SK-N-SH (cell line): Measurements from ENCODE around the gene PLD4. TPM values are rescaled to one million over a fixed set of nuclear protein-coding genes. Genes with fewer than 3 reads are reported as not detected.

Experiments
- CTCF ChIA-PET: fragments of 300-600, 350-600 bp; formaldehyde crosslinking; extraction: SDS; loops from one replicate; lab custom pipeline; 2021; lab: Yijun Ruan, JAX
- POLR2A ChIA-PET: fragments of 350-600 bp; sonication (Branson Sonifier 250); formaldehyde crosslinking; extraction: SDS; loops from one replicate; lab custom pipeline; 2020; ENCODE audit warnings: antibody characterized with exemption, inconsistent platforms; lab: Yijun Ruan, JAX
- DNase-seq: peaks from one replicate; pipeline ENCODE4 v3.0.0; 2012
- H2AFZ ChIP-seq: fragments of 200-600 bp; sonication (generic); 2 replicates; pipeline ENCODE4 v1.8.1; 2016; ENCODE audit warnings: antibody characterized with exemption, mild to moderate bottlenecking, low read depth
- H3F3A ChIP-seq: fragments of 200-600 bp; sonication (generic); replicated peaks from 2 replicates; pipeline ENCODE3; 2016; ENCODE audit warnings: antibody characterized with exemption, mild to moderate bottlenecking; ENCODE audit not compliant: insufficient read depth
- H3K27ac ChIP-seq, 2 experiments: fragments of 200-500 bp in 1 of 2; fragments of 200-600 bp in 1 of 2; sonication (Bioruptor generic) in 1 of 2; sonication (generic), shearing (Covaris generic) in 1 of 2; 2 replicates each; pipeline versions ENCODE4 v1.5.1 to v1.6.1; 2014 to 2016; ENCODE audit warnings: low read depth in 2 of 2, inconsistent platforms in 1 of 2, low read length in 1 of 2, mild to moderate bottlenecking in 1 of 2, mixed read lengths in 1 of 2
- H3K27me3 ChIP-seq: fragments of 200-600 bp; sonication (generic), shearing (Covaris generic); 2 replicates; pipeline ENCODE4 v1.6.1; 2016; ENCODE audit warnings: mixed run types; ENCODE audit not compliant: insufficient read depth
- H3K36me3 ChIP-seq, 2 experiments: fragments of 200-500 bp in 1 of 2; fragments of 200-600 bp in 1 of 2; sonication (Bioruptor generic) in 1 of 2; sonication (generic) in 1 of 2; replicated peaks in 1 of 2; 2 replicates each; pipeline versions ENCODE3 to v1.5.1; 2014 to 2016; ENCODE audit warnings: low read length in 1 of 2, mild to moderate bottlenecking in 1 of 2; ENCODE audit not compliant: insufficient read depth in 2 of 2, control insufficient read depth in 1 of 2
- H3K4me1 ChIP-seq, 2 experiments: fragments of 200-500 bp in 1 of 2; fragments of 200-600 bp in 1 of 2; sonication (Bioruptor generic) in 1 of 2; sonication (generic), shearing (Covaris generic) in 1 of 2; 2 replicates each; pipeline versions ENCODE4 v1.5.1 to v1.6.1; 2014 to 2016; ENCODE audit warnings: low read depth in 1 of 2, low read length in 1 of 2, mixed run types in 1 of 2; ENCODE audit not compliant: insufficient read depth in 2 of 2, control insufficient read depth in 1 of 2
- H3K4me2 ChIP-seq: fragments of 200-600 bp; sonication (generic), shearing (Covaris generic); 2 replicates; pipeline ENCODE4 v1.6.1; 2017; ENCODE audit warnings: mixed run types
- H3K4me3 ChIP-seq, 2 experiments: fragments of 200-500 bp in 1 of 2; fragments of 200-600 bp in 1 of 2; sonication (Bioruptor generic) in 1 of 2; sonication (generic), shearing (Covaris generic) in 1 of 2; 2 replicates each; pipeline versions ENCODE4 v1.5.1 to v1.8.1; 2014 to 2016; ENCODE audit warnings: low read depth in 2 of 2, inconsistent platforms in 1 of 2, low read length in 1 of 2, mild to moderate bottlenecking in 1 of 2, mixed read lengths in 1 of 2, moderate library complexity in 1 of 2
- H3K79me2 ChIP-seq: fragments of 200-600 bp; sonication (generic); 2 replicates; pipeline ENCODE4 v1.8.1; 2017; ENCODE audit warnings: mild to moderate bottlenecking; ENCODE audit not compliant: insufficient read depth
- H3K9ac ChIP-seq: fragments of 200-600 bp; sonication (generic); 2 replicates; pipeline ENCODE4 v1.6.1; 2017; ENCODE audit warnings: mixed run types
- H3K9me2 ChIP-seq: fragments of 200-600 bp; sonication (generic); 2 replicates; pipeline ENCODE4 v1.6.1; 2017; ENCODE audit warnings: mixed run types
- H3K9me3 ChIP-seq: fragments of 200-600 bp; sonication (generic); 2 replicates; pipeline ENCODE4 v1.6.1; 2017; ENCODE audit warnings: mixed run types, mild to moderate bottlenecking, moderate library complexity
- H4K20me1 ChIP-seq: fragments of 200-600 bp; sonication (generic); 2 replicates; pipeline ENCODE4 v1.6.1; 2017; ENCODE audit warnings: mild to moderate bottlenecking, mixed run types; ENCODE audit not compliant: insufficient read depth
- CTCF ChIP-seq: fragments of 200-600 bp; sonication (generic); IDR thresholded peaks from 2 replicates; pipeline ENCODE4 v1.6.1; 2017; ENCODE audit warnings: antibody characterized with exemption, mild to moderate bottlenecking, moderate library complexity
- EZH2phosphoT487 ChIP-seq: fragments of 200-600 bp; sonication (generic); IDR thresholded peaks from 2 replicates; pipeline ENCODE4 v1.6.1; 2017; ENCODE audit warnings: low read depth, mixed run types, mild to moderate bottlenecking, antibody characterized with exemption, moderate library complexity, borderline replicate concordance
- GABPA ChIP-seq: IDR thresholded peaks from 2 replicates; pipeline ENCODE4 v1.4.0; 2012; ENCODE audit warnings: low read depth, mild to moderate bottlenecking
- JUND ChIP-seq: IDR thresholded peaks from 2 replicates; pipeline ENCODE4 v1.4.0; 2012
- MAX ChIP-seq: IDR thresholded peaks from 2 replicates; pipeline ENCODE4 v1.4.0; 2012; ENCODE audit warnings: low read depth
- PBX3 ChIP-seq: IDR thresholded peaks from 2 replicates; pipeline ENCODE4; 2012
- POLR2AphosphoS5 ChIP-seq: IDR thresholded peaks from 2 replicates; pipeline ENCODE4 v1.6.1; 2012; ENCODE audit warnings: low read depth, low read length
- REST ChIP-seq: IDR thresholded peaks from 2 replicates; pipeline ENCODE4 v1.6.1; 2012; ENCODE audit warnings: mild to moderate bottlenecking, low read depth, low read length, moderate library complexity
- RXRA ChIP-seq: IDR thresholded peaks from 2 replicates; pipeline ENCODE4 v1.4.0; 2012; ENCODE audit warnings: low read depth, mild to moderate bottlenecking, borderline replicate concordance
- TCF12 ChIP-seq: IDR thresholded peaks from 2 replicates; pipeline ENCODE4 v1.4.0; 2012
- ZBTB33 ChIP-seq: IDR thresholded peaks from 2 replicates; pipeline ENCODE4 v1.4.0; 2012; ENCODE audit warnings: low read depth, borderline replicate concordance
- WGBS: methylation state at CpG from one replicate; pipeline ENCODE4 v1.1.6; 2017; ENCODE audit warnings: low lambda C conversion rate; 5-methylcytosine and 5-hydroxymethylcytosine counted together
- polyA plus RNA-seq, 3 experiments: library from polyadenylated mRNA; depleted of rRNA; stranded (reverse); fragments of >200 nt; gene quantifications; 2 replicates each; pipeline ENCODE4 v1.2.3, GENCODE V29; 2012

The PLD4 gene
- polyA plus RNA-seq, 1 of the 3 experiments (the other 2 are of a cell fraction) = 0.02 TPM

GRCh38 chr14:104893435-104894207 is 31.1 kb upstream of the PLD4 start (continued):
- TF ChIP-seq REST = no peak
- no peak for TF ChIP-seq TCF12
- no peak for TF ChIP-seq POLR2AphosphoS5
- TF ChIP-seq, all 33 proteins: peak for 0

GRCh38 chr14:104894331-104895206 is 30.1 kb upstream of the PLD4 start:
- H4K20me1 ChIP-seq = no peaks in the 10 kb centered on the region
- H3K27me3 ChIP-seq = no peaks in the 10 kb centered on the region
- H3K36me3 ChIP-seq = no peaks in the 10 kb centered on the region
- H2AFZ ChIP-seq = no peak overlapping the region
- H3K79me2 ChIP-seq = no peaks in the 10 kb centered on the region
- no peaks in the 10 kb centered on the region for H3F3A ChIP-seq
- peak; percentile 44 for DNase-seq
- H3K9me2 ChIP-seq = no peaks in the 10 kb centered on the region
- no peak overlapping the region for H3K4me3 ChIP-seq
- H3K4me1 ChIP-seq = peaks cover 0 to 6% of the 10 kb centered on the region in 2 experiments; a peak in 1 of 4 replicates
- no peaks in the 10 kb centered on the region for H3K9me3 ChIP-seq
- TF ChIP-seq ZBTB33 (no peak), EZH2phosphoT487 (no peak), PBX3 (no peak), CTCF (no peak), JUND (no peak), GABPA (no peak), MAX (no peak), RXRA (no peak), POLR2AphosphoS5 (no peak), TCF12 (no peak)
- ChIA-PET POLR2A (interaction anchor here (1.6 kb wide), 1 partner anchor 16 kb away, joined by 3 read pairs; no protein-coding TSS in a partner anchor), CTCF (interaction anchor here (0.9 to 6.7 kb wide), 11 partner anchors 8 to 193 kb away, joined by 3 to 51 read pairs (median 4); no protein-coding TSS in a partner anchor)
- H3K4me2 ChIP-seq = no peak overlapping the region
- no peak overlapping the region for H3K9ac ChIP-seq
- WGBS = 94% methylated on average over 18 of the region's 30 CpGs
- H3K27ac ChIP-seq = no peak overlapping the region
